AG08395 (cell line): ENCODE measurements around the gene CCBE1.
A peak's percentile ranks its signal among the peaks of the same experiment; 100 is the strongest.
"Not testable (repeated sequence)": the region's sequence is repeated elsewhere in the genome, so short reads cannot be mapped to it uniquely, and the experiment has no call there.

ENCODE experiments used
- DNase-seq: peaks from one replicate; pipeline ENCODE4 v3.0.0; 2012; ENCODE audit warnings: mixed read lengths, low spot score

The CCBE1 gene

DNA sequence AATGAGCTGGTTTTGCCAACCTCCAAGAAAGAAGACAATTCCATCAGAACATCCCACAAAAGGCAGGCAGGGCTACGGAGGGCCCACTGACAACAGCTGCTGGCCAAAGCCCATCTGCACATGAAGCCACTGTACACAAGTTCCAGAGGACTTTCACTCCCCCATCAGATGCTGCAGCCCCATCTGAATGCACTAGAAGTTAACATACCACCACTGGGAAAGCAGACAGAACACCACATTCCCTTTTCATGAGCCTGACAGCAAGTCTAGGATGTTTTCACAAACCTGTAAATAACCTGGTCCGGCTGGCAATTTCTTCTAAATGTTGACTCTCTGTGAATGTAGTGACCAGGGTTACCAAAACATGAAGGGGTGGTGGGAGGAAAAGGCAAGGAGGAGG is 41.5 kb downstream of the CCBE1 start:
- DNase-seq = no peak

DNA sequence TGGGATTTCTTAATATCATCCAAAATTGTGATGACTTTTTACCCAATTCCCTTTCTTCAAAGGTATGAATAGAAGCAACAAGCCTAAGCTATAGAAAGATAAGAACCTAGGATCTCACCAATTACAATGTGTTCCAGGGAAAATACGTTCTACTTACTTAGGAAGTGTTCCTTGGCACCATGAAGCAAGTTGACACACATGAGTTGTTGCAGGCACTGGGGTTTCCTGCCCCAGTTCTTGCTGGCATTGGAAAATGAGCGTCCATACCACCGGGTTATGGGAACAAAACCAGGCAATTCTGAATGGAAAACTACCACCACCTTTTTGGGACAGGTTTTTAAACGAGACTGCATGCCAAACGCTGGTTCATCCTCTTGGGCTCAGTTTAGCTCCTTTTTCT is 46.2 kb downstream of the CCBE1 start:
- DNase-seq = no peak

DNA sequence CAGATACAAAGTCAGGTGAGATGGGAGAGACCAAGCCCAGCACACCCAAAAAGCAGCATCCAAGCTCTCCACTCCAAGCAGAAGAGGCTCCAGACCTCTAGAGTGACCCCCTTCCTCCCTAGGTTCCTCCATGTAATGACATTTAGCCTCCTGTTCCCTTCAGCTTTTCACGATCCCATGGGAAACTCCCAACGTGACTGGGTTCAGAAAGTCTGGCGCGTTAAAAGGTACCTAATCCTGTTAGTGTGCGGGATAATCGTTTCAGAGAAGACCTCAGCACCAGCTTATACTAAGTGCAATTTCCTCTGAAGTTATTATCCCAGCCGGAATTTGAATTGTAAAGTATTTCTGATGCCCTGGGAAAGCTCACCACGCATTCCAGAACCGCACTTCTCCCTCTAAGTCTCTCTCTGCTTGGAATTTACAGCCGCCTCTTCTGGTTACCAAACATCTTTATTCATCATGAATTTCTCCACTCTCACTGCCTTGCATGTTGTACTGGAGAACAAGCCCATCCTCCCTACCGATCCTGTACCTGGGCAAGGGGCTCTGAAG is 46.9 kb downstream of the CCBE1 start:
- no peak for DNase-seq

DNA sequence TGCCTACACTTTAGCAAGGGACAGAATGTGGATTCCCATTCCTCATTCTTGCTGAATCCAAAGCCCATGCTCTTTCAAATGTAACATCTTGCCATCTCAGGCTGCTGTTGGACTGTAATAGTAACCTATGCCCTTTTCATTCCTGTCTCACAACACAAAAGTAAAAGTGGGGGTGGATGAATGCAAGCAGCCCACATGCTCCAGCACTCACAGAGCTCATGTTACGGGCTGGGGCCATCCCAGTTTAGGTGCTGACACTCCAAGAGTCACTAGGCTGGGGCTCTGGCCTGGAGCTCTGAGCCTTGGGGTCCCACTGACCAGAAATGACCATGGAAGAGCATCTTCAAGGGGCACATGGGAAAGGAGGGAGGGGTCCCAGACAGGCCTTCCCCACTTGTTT is 47.6 kb downstream of the CCBE1 start:
- DNase-seq = no peak

DNA sequence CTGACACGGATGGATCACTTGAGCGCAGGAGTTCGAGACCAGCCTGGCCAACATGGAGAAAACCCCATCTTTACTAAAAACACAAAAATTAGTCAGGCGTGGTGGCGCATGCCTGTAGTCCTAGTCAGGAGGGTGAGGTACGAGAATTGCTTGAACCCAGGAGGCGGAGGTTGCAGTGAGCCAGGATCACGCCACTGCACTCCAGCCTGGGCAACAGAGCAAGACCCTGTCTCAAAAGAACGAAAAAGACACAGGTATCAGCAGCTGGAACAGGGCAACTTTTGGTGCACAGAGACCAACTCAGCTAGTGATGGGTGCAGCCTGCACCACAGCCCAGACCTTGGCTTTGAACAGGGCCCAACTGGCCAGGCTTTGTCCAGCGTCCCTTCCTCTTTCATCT is 48.8 kb downstream of the CCBE1 start:
- DNase-seq = not testable (repeated sequence)

DNA sequence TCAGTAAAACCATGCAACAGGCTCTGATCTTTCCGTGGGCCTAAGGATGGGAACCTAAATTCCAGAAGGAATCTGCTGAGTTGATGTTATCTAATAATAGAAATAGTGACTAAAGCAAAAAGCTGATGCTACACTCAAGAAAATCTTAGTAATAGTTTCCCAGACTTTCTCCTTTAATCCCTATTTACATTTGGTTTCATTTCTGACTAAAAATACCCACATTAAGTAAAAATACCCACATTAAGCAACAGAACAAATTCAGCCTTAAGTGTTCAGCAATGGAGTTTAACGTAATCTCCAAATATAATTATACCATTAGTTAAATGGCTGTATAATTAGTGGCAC is 50.3 kb downstream of the CCBE1 start:
- peak; percentile 46 for DNase-seq

DNA sequence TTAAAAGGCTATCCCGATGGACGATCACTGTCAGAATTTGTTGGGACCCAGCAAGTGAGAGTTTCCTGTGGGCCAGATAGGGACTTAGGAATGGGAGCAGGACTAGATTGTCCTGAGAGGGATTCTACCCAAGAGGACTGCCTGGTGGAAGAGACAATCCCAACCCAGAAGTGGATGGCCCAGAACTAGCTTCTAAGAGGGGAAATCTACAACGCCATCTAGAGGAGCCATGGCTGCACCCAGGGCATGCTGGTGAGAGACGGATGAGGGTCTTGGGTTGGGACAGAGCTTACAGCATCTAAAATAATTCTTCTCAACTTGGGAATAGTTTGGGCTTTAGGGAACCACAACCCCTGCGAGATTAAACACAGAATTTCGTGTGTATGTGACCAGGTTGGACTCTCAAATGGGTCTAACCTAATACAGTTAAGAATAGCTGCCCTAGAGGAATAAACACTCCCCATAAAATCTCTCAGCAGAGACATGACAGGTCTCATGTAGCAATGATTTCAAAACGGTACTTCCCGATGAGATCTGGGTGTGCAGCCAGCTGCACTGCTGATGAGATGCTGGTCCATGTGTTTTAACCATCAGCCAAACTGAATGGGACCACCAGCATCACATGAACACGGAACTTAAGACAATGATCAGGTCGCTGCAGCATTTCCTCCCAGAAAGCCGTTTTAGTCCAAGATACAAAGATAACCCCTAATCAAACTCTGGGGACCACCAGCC is 50.8 kb downstream of the CCBE1 start:
- DNase-seq = no peak

DNA sequence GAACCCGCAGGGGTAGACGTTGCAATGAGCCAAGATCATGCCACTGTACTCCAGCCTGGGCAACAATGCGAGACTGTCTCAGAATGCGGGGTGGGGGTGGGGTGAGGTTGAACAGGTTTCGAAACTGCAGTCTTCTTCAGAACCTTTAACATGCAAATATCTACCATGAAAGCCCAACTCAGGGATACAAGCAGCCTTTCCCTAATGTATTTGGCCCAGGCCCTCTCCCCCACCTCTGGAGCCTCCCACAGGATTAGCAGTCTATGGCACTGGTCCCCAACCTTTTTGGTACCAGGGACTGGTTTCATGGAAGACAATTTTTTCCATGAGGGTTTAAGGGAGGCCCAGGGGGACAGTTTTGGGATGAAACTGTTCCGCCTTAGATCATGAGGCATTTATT is 53.5 kb downstream of the CCBE1 start:
- no peak for DNase-seq

DNA sequence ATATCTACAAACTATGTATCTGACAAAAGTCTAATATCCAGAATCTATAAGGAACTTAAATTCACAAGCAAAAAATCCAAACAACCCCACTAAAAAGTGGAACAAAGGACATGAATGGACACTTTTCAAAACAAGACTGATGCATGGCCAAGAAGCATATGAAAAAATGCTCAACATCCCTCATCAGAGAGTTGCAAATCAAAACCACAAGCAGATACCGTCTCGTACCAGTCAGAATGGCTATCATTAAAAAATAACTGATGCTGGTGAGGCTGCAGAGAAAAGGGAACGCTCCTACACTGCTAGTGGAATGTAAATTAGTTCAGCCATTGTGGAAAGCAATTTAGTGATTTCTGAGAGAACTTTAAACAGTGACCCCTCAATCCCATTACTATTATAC is 56.5 kb downstream of the CCBE1 start:
- no peak for DNase-seq

DNA sequence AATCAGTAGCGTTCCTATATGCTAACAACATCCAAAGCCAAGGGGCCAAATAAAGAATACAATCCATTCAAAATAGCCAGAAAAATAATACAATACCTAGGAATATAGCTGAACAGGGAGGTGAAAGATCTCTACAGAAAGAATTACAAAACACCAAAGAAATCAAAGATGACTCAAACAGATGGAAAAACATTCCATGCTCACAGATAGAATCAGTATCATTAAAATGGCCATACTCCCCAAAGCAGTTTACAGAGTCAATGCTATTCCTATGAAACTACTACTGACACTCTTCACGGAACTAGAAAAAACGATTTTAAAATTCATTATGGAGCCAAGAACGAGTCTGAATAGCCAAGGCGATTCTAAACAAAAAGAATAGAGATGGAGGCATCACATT is 57.4 kb downstream of the CCBE1 start:
- no peak for DNase-seq

DNA sequence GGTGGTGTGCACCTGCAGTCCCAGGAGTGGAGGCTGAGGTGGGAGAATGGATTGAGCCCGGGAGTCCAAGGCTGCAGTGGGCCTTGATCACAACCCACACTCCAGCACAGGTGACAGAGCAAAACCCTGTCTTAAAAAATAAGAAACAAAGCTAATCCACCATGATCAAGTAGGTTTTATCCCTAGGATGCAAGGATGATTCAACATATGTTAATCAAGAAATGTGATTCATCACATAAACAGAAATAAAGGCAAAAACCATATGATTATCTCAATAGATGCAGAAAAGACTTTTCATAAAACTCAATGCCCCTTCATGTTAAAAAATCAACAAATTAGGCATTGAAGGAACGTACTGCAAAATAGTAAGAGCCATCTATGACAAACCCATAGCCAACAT is 58.1 kb downstream of the CCBE1 start:
- no peak for DNase-seq

DNA sequence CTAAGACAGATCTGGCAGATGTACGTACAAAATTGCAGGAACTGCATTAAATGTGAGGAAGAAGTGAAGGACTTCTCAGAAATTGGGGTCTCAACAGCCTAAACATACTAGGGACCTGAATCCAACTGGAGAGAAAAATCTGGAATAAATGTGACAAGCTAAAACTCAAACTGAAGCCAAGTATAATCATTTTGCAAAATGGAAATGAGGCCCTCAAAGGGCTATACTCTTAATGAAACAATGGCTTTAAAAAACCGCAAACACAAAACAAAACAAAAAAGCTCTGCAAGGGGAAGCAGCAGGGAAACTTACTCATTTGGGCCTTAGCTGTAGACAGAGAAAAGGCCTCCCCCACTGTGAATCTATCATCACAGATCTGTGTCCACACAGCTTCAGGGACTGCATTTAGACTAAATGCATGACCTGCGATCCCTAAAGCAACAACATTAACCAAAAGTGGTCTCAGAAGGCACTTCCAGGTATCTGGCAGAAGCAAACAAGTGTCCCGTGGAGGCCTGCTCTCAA is 63.2 kb downstream of the CCBE1 start:
- DNase-seq = no peak

DNA sequence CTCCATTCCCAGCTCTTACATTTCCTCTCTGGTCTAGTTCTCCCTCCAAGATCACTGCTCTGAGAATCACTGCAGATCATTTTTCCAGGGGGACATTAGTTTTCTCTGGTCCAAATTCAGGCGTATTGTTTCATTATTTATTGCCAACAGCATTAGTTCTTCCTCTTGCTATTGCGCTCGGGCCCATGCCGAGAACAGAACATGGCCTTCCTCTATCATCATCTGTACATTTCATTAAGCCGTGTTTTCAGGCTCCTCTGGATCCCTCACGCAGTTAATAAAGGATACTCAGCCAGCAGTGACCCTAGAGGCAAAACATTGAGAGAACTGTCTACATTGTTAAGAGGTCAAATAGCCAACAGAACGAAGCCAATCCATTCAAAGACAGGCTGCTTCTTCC is 63.9 kb downstream of the CCBE1 start:
- DNase-seq = no peak

DNA sequence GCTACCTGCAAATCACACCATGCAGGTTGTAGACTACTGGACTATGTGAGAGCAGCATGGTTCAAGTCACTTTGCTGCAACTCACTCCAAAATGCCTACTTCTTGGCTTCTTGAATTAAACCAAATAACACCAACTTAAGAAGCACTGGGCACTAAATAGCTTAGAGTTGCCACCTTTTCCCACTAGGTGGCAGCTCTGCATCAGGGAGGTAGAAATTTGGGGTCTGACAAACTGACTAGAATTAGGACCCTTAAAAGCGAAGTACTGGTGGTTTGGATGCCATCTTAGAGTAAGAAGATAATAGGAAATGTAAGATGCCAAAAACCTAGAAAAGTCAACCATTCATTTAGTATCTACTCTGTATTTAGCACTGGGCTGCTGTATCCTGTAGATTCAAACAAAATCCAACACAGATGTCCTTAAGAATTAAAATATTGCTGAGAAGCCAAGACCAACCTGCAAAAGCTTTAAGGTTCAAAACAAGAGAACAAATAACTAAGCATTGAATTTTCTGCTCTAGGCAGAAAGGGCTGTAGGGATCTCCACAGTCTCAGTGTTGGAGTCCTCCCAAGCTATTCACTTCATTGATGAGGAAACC is 65.5 kb downstream of the CCBE1 start:
- no peak for DNase-seq

DNA sequence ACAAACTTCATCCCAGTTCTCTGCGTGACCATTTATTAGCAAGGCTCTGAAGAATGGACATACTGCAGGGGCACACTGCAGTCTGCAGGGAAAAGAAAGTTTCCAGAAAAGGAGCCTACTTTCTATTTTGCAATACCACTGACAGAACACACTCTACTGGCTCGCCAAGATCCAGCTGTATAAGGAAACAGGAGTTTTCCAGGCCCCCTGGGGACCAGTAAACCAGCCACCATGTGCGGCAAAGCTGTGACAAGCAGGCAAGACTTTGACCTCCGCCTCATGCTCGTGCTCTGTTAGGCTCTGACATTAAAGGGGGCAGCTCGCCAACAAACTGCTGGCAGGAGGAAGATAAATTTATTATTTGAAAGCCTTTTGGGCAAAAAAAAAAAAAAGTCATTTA is 67.3 kb downstream of the CCBE1 start:
- peak; percentile 43 for DNase-seq

DNA sequence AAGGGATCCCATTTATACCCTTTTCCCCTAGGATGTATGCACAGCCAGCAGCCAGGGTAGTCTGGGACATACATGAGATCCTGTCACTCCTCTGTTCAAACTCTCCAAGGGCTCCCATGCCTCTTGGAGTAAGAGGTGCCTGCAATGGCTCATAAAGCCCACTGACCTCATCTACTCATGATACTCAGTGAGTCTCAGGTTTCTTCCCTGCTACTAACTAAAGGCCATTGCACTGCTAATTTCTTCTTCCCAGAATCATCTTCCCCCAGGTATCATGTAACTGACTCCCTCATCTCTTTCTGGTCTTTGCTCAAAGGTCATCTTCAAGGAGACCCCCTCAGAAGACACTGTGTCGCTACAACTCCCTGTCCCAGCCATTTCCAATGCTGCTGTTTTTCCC is 68.2 kb downstream of the CCBE1 start:
- no peak for DNase-seq

DNA sequence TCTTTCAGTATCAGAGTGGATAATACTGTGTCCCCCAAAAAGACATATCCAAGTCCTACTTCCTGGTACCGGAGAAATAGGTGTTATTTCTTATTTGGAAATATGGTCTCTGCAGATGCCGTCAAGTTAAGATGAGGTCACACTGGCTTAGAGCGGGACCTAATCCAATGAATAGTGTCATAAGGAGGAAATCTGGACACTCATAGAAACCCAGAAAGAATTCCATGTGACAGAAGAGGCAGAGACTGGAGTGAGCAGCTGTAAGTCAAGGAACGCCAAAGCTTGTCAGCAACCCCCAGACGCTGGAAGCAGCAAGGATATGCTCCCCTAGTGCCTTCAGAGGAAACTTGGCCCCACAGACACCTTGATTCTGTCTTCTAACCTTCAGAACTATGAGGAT is 69.8 kb downstream of the CCBE1 start:
- peak; percentile 34 for DNase-seq

DNA sequence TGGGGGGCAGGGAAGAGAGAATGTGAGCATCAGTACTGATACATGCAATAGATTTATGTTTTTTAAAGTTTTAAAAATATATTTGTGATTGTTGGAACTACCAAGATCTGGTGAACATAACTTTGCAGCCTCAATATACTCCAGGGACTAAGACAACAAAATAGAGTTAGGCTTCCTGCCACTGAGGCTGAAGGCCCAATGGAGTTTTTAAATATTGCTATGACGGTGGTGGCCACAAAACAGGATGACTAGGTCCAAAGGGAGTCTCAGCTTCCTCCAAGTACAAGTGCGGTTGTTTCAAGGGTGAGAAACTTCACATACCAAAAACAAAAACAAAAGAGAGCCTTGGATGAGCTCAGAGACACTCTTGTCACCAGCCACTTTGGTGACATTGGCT is 72.9 kb downstream of the CCBE1 start:
- no peak for DNase-seq

DNA sequence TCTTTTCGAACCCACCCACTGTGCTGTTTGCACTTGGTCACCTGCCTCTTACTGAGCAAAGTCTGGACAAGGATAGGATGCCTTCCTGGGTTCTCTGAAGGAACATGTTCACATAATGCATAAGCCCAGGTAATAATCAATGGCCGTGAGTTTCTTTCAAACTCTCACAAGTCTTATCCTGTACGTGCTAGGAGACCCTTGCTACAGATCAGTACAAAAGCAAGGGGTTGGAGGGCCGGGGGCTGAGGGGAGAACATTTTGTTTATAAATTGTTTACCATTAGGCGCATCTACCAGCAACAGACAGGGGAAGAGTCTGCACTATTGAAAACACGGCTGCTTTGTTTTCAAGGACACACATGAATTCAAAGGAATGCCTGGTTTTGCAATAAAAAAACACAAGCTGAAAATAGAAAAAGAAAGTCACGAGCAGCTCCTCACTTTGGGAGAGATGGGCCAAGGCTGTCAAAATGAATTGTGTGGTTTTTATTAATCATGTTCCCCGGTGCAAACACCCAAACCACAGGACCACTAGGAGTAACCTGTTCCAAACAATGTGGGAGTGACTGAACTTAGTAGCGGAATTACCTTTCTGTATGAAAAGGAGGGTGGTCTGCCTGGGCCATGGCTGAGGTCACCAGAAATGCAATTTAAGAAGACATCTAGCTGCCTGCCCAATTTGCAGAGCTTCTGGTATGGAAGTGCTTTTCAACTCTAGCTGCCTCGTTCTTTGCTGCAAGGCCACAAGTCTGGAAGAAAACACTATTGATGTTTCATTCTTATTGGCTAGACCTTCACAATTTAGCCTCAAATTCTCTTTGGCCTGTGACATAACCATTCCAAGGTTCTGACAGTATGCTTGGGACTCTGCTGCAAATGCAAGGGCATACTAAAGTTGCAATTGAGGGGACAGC is 73.5 kb downstream of the CCBE1 start:
- DNase-seq = peak; percentile 70

DNA sequence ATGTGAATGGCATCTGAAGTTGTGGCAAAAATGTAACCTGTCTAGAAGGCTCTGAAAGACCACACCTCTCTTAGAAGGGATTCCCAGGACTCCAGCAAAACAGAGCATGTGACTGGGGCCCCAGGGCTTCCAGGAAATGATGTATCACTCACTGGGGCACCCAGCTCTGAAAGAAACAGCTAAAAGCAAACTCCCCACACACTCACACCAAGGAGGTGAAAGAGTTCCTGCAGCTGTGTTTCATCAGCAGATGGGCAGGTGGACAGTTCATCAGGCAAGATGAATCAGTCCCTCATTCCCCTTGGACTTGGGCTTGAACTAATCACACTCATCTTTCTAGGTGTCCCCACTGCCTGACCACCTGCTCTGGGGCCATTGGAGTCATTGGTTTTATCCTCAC is 76.2 kb downstream of the CCBE1 start:
- DNase-seq = no peak

DNA sequence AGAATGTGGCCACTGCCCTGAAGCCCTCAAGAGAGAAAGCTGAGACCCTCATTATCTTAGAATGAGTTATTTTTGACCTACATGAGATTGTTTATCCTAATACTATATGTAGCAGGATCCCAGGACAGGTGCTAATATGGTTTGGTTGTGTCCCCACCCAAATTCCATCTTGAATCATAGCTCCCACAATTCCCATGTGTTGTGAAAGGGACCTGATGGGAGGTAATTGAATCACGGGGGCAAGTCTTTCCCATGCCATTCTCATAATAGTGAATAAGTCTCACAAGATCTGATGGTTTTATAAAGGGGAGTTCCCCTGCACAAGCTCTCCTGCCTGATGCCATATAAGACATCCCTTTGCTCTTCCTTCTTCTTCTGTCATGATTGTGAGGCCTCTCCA is 76.8 kb downstream of the CCBE1 start:
- DNase-seq = no peak

DNA sequence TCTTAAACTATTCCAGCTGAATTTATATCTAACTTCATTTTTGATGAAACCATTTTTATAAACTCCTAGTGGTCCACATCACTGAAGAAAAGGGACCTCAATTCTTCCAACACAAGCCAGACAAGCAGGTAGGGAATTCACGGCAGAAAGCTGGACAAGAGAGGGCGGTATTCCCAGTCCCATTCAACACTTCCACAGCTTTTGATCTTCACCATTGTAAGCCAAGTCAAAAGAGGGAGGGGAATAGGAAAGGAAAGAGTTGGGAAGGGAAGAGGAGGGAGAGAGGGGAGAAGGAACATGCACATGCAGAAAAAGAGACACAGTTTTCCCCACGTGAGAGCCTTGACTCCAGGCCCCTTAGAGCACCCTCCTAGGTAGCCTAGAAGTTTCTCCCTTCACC is 77.4 kb downstream of the CCBE1 start:
- no peak for DNase-seq

DNA sequence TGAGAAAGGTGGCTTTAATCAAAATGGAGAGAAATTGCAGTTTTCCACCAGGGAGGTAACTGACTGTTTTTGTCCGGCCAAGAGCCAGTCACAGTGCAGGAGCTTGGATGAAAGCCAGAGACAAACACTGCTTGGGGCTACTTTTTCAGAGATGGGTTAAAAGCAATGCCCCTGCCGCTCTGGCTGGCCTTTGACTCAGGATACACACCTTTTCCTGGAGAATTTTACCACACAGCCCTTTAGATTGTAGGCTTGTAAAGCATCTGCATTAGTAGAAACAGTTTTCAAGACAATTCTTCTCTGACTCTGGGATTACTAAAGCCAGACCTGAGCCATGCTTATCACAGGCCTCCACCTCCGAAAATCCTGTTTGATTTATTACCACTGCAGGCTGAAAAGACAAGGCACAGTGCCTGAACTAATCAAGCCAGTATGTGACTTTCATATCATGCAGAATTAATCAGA is 79.7 kb downstream of the CCBE1 start:
- DNase-seq = no peak
